Activated CD8-positive, alpha-beta memory T cell treated with anti-CD3 and anti-CD28 coated beads, Interleukin-2, amount 10 ng/mL, durations not matched to agents 7 days and 5 days (primary cell): ENCODE results near the gene GK. TPM values are rescaled to one million over a fixed set of nuclear protein-coding genes. Genes with fewer than 3 reads are reported as not detected.
A peak's percentile ranks its signal among the peaks of the same experiment; 100 is the strongest.
"Not testable (repeated sequence)": the region's sequence is repeated elsewhere in the genome, so short reads cannot be mapped to it uniquely, and the experiment has no call there.

Experiments used
- ATAC-seq: fragments of 150-1000 bp; cut with Tn5 transposase; one replicate; pipeline ENCODE4 v1.10.0; 2021; ENCODE audit warnings: moderate library complexity
- CTCF ChIA-PET: fragments of 350-600 bp; sonication (Branson Sonifier 250); formaldehyde crosslinking; loops from one replicate; lab custom pipeline; 2021; ENCODE audit warnings: antibody characterized with exemption; lab: Charles Lee
- DNase-seq: peaks from one replicate; pipeline ENCODE4 v3.0.0-alpha.2; 2020
- H3K27ac Mint-ChIP-seq: one replicate; pipeline ENCODE4 v1.8.0; 2021; ENCODE audit warnings: mild to moderate bottlenecking, mixed read lengths
- H3K27me3 Mint-ChIP-seq: one replicate; pipeline ENCODE4 v1.8.0; 2021; ENCODE audit warnings: mixed read lengths
- H3K36me3 Mint-ChIP-seq: one replicate; pipeline ENCODE4 v1.8.0; 2021; ENCODE audit warnings: mild to moderate bottlenecking, mixed read lengths
- H3K4me1 Mint-ChIP-seq: one replicate; pipeline ENCODE4 v1.8.0; 2021; ENCODE audit warnings: mixed read lengths
- H3K4me3 Mint-ChIP-seq: one replicate; pipeline ENCODE4 v1.8.0; 2021; ENCODE audit warnings: mild to moderate bottlenecking, moderate library complexity, mixed read lengths
- H3K9me3 Mint-ChIP-seq: one replicate; pipeline ENCODE4 v1.8.0; 2022; ENCODE audit warnings: low read depth, mixed read lengths
- total RNA-seq, 2 experiments: library from RNA; stranded (reverse); gene quantifications; one replicate each; pipeline ENCODE4 v1.2.3, GENCODE V29; 2021

Gene GK
- total RNA-seq, 2 experiments from 2014 or later, result 19.6 to 30.3 TPM

DNA sequence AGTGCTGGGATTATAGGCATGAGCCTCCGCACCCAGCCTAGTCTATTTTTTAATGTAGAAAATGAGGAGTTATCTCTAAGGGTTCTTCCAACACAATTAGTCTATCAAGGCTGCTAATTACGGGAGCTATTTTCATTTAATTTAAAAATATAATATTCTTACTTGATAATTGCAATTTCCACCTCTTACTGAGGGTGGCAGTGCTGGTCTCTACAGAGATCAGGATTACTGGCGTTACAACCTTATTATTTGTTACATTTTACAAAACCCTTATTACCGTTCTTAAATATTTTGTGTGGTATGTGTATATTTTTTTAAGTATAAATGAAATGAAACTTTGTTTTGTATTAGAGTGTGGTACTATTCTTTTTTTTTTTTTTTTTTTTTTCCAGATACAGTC lies 17.6 kb upstream of the GK start:
- no peaks in the 10 kb centered on the region for H3K9me3 Mint-ChIP-seq
- peaks cover under 1% of the 10 kb centered on the region for H3K4me1 Mint-ChIP-seq
- no peak overlapping the region for H3K4me3 Mint-ChIP-seq
- DNase-seq (no peak), ATAC-seq (no peak)
- H3K27me3 Mint-ChIP-seq, result no peaks in the 10 kb centered on the region
- no peak overlapping the region for H3K27ac Mint-ChIP-seq
- H3K36me3 Mint-ChIP-seq, result no peaks in the 10 kb centered on the region
- CTCF ChIA-PET, result interaction anchor here (0.7 to 1.2 kb wide), 4 partner anchors 9 to 106 kb away, joined by 3 to 5 read pairs (median 4); no protein-coding TSS in a partner anchor

DNA sequence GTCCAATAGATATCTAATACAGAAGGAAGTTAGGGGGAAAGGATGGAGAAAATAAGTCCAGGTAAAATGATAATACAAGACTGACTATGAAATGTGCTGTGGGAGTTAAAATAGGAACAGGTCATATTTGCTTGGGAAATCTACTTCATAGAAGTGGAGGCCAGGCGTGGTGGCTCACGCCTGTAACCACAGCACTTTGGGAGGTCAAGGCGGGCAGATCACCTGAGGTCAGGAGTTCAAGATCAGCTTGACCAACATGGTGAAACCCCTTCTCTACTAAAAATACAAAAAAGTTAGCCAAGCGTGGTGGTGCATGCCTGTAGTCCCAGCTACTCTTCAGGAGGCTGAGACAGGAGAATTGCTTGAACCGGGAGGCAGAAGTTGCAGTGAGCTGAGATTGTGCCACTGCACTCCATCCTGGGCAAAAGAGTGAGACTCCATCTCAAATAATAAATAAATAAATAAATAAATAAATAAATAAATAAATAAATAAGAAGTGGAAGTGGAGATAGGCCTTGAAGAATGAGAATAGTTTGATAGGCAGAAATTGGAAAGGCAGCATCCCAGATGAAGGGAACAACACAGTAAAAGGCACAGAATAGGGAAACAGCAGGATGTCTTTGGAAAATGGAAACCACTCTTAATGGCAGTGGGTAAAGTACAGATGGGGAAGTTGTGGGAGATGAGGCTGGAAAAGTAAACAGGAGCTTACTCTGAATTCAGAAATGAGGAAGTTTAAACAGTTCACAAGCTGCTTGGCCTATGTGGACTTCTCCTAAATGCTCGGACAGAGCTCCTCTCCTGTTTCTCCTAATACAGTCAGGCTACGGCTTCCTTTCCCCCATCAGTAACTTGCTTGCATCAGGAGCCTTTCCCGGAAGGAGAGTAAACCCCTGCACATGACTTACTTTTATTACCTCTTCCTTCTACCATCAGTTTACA lies 15.1 kb upstream of the GK start:
- no peak overlapping the region for H3K27ac Mint-ChIP-seq
- DNase-seq, result no peak
- H3K4me1 Mint-ChIP-seq, result peaks cover 4% of the 10 kb centered on the region
- no peaks in the 10 kb centered on the region for H3K9me3 Mint-ChIP-seq
- CTCF ChIA-PET, result no interaction called here
- no peak overlapping the region for H3K4me3 Mint-ChIP-seq
- H3K27me3 Mint-ChIP-seq, result no peaks in the 10 kb centered on the region
- H3K36me3 Mint-ChIP-seq, result no peaks in the 10 kb centered on the region
- ATAC-seq, result no peak

DNA sequence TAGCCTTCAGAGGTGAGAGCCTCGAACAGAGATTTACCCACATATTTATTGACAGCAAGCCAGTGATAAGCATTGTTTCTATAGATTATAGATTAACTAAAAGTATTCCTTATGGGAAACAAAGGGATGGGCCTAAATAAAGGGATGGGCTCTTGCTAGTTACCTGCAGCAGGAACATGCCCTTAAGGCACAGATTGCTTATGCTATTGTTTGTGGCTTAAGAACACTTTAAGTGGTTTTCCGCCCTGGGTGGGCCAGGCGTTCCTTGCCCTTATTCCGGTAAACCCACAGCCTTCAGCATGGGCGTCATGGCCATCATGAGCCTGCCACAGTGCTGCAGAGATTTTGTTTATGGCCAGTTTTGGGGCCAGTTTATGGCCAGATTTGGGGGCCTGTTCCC lies 13.5 kb upstream of the GK start:
- H3K36me3 Mint-ChIP-seq, H3K4me1 Mint-ChIP-seq, H3K27me3 Mint-ChIP-seq, ATAC-seq, H3K9me3 Mint-ChIP-seq, H3K4me3 Mint-ChIP-seq, DNase-seq, CTCF ChIA-PET, H3K27ac Mint-ChIP-seq: not testable (repeated sequence)

DNA sequence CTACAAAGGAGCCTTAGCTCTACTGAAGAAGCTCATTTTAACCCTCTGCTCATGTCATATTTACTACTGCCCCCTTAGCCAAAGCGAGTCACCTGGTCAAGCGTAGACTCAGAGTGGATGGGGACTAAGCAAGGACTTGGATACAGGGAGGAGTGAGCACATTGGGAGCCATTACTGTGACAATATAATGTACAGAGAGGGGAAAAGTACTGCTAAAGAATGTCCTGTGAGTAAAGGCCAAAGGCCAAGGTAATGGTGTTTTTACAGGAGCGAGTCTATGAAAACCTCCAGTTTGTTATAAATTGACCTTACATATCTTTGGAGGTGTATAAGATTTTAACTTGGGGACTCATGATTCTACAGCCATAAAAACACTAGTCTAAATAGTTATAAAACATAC lies 10.6 kb upstream of the GK start:
- Mint-ChIP-seq H3K4me1 (peaks cover 9% of the 10 kb centered on the region), H3K36me3 (no peaks in the 10 kb centered on the region), H3K27me3 (no peaks in the 10 kb centered on the region), H3K9me3 (no peaks in the 10 kb centered on the region), H3K27ac (no peak overlapping the region), H3K4me3 (no peak overlapping the region)
- DNase-seq (no peak), ATAC-seq (no peak)
- CTCF ChIA-PET, result no interaction called here

DNA sequence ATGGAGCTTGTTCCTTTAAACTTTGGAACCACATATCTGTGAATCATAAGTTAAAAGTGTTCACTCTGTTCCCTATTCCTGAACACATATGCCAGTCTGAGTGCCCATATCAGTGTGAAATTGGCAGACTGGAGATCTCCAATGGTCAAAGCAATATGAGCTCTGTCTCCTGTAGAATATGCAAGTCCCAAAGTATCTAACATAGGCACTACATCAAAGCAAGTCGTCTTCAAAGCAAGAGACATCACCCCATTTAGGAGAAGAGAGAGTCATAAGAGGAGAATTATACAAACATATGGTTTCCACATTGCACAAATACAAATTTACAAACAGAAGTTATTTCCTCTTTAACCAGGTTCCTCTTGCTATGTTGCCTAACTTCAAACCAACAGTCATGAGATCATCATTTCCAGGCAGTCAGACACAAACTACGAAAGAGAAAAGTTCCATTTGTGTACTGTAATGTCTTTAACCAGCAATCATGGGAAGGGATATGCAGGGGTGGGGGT lies 9.9 kb upstream of the GK start:
- no peaks in the 10 kb centered on the region for H3K27me3 Mint-ChIP-seq
- CTCF ChIA-PET, result no interaction called here
- peaks cover 9% of the 10 kb centered on the region for H3K4me1 Mint-ChIP-seq
- H3K4me3 Mint-ChIP-seq, result no peak overlapping the region
- DNase-seq (no peak), ATAC-seq (no peak)
- H3K36me3 Mint-ChIP-seq, result no peaks in the 10 kb centered on the region
- no peak overlapping the region for H3K27ac Mint-ChIP-seq
- no peaks in the 10 kb centered on the region for H3K9me3 Mint-ChIP-seq

DNA sequence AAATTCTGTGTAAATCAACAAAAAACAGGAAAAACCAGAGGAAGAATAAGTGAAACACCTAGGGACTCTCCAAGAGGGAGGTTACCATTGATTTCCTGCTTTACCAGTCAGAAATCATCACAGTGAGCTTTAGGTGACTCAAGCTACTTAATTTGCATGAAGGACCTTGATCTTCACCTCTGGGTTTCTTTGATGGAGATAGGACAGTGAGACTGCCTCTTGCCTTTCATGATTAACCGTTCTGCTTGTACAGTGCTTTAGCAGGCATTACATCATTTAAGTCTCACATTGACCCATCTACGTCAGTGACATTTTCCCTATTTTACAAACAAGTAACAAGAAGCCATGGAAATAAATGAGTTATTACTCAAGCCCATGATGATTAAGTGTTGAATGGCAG lies 3.4 kb upstream of the GK start:
- H3K4me3 Mint-ChIP-seq, result no peak overlapping the region
- no peaks in the 10 kb centered on the region for H3K9me3 Mint-ChIP-seq
- peaks cover 28% of the 10 kb centered on the region for H3K4me1 Mint-ChIP-seq
- DNase-seq (no peak), ATAC-seq (no peak)
- CTCF ChIA-PET, result interaction anchor here (0.9 kb wide), 1 partner anchor 86 kb away, joined by 3 read pairs; no protein-coding TSS in a partner anchor
- no peaks in the 10 kb centered on the region for H3K27me3 Mint-ChIP-seq
- no peaks in the 10 kb centered on the region for H3K36me3 Mint-ChIP-seq
- H3K27ac Mint-ChIP-seq, result peak overlapping the region; percentile 74

DNA sequence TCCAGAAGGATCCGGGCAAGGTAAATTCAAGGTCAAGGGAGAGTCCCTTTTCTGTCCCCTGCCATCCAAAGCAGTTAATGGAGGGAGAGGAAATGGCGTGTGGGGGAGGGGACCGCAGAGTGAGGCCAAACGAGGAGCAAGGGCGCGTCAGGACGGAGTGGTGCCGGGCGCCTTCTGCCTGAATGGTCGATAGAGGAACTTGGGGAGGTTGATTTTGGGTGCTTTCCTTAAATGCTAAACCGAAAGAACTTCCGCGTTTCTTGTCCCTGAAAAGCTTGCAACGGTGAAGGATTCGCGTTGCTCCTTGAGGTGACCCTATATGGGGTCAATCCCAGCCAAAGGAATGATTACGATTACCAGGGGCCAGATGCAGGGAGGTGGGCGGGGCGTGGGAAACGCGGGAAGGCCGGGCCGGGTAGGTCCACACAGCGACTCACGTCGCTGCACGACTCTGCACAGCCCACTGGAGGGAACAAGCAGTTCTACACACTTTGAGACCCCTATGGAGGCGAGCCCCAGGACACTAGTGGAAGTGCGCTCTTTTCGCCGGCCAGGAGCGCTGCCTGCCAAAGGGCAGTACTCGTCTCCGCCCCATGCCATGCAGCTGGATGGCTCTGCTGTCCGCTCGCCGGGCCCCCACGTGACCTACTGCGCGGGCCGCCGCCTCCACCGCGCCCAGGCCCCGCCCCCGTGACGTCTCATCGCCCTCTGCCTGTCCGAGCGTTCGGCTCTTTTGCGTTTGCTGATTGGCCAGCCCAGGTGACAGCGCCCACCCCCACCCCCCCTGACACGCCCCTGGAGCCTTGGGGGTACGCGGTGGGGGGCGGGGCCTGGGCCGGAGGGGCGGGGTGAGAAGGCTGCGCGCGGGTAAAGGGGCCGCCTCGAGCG lies 452 bp upstream of the GK start:
- peak; percentile 94 for DNase-seq
- peak; percentile 88 for ATAC-seq
- Mint-ChIP-seq H3K36me3 (peaks cover 2% of the 10 kb centered on the region), H3K27me3 (no peaks in the 10 kb centered on the region), H3K9me3 (no peaks in the 10 kb centered on the region), H3K4me1 (peaks cover 49% of the 10 kb centered on the region), H3K27ac (peak overlapping the region; percentile 93), H3K4me3 (peak overlapping the region; percentile 83)
- CTCF ChIA-PET, result no interaction called here

DNA sequence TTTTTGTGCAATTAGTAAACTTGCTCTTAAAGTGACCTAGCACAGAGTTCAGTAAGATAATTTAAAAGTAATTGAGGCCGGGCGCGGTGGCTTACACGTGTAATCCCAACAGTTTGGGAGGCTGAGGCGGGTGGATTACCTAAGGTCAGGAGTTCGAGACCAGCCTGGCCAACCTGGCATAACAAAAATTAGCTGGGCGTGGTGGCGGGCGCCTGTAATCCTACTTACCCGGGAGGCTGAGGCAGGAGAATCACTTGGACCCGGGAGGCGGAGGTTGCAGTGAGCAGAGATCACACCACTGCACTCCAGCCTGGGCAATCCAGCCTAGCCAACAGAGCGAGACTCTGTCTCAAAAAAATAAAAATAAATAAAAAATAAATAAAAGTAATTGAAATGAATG lies 1.2 kb downstream of the GK start:
- CTCF ChIA-PET, ATAC-seq, H3K36me3 Mint-ChIP-seq, H3K27me3 Mint-ChIP-seq, H3K9me3 Mint-ChIP-seq, DNase-seq: not testable (repeated sequence)
- peaks cover 58% of the 10 kb centered on the region for H3K4me1 Mint-ChIP-seq
- peak overlapping the region; percentile 83 for H3K27ac Mint-ChIP-seq
- peak overlapping the region; percentile 83 for H3K4me3 Mint-ChIP-seq

DNA sequence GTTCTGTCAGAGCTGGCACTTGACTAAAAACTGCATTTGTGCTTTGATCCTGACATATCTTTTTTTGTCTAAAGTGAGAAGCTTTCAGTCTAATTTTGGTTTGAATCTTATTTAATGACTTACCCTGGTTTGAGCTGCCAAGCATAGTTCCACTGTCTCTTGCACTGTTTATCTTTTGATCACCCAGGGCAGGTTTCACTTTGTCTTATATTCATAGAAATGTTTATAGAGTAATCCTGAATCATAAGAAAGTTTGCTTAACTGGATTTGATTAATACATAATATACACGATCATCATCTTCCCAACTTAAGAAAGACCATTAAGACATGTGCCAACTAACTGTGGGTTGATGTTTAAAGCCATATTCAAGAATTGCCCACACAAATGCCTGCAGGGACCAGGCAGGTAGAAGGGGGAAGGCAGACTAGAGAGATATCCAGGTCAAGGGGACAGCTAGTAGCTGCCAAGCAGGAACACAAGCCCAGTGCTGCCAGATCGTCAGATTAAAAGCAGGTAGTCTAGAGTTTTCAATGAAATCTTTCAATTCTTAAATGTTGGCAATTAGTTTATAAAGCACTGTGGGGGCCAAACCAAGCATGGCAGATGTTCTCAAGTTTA lies 1.9 kb downstream of the GK start:
- peaks cover 53% of the 10 kb centered on the region for H3K4me1 Mint-ChIP-seq
- no peak for DNase-seq
- peak overlapping the region; percentile 16 for H3K4me3 Mint-ChIP-seq
- CTCF ChIA-PET, result no interaction called here
- no peaks in the 10 kb centered on the region for H3K27me3 Mint-ChIP-seq
- H3K27ac Mint-ChIP-seq, result no peak overlapping the region
- H3K36me3 Mint-ChIP-seq, result peaks cover 10% of the 10 kb centered on the region
- H3K9me3 Mint-ChIP-seq, result no peaks in the 10 kb centered on the region
- no peak for ATAC-seq

DNA sequence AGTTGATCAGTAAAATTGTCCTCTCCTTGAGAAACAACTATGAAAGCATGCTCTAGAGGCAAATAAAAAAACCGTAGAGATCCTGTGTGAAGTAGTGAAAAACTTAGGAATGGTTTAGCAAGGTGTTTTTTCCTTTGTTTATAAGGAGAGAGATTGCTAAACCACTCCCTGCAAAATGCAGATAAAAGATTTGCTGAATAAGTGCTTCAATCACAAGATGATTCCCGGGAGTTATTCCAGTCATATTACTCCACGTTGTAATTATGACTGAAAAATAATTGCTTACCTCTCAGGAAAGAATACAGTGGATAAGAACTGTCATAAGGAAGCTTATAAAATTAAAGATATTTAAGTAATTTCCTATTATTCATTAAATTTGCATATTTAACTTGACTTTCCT lies 2.8 kb downstream of the GK start:
- CTCF ChIA-PET, result no interaction called here
- H3K27me3 Mint-ChIP-seq, result no peaks in the 10 kb centered on the region
- no peaks in the 10 kb centered on the region for H3K9me3 Mint-ChIP-seq
- no peak overlapping the region for H3K27ac Mint-ChIP-seq
- no peak overlapping the region for H3K4me3 Mint-ChIP-seq
- ATAC-seq, result no peak
- peaks cover 49% of the 10 kb centered on the region for H3K4me1 Mint-ChIP-seq
- DNase-seq, result no peak
- H3K36me3 Mint-ChIP-seq, result peaks cover 11% of the 10 kb centered on the region

DNA sequence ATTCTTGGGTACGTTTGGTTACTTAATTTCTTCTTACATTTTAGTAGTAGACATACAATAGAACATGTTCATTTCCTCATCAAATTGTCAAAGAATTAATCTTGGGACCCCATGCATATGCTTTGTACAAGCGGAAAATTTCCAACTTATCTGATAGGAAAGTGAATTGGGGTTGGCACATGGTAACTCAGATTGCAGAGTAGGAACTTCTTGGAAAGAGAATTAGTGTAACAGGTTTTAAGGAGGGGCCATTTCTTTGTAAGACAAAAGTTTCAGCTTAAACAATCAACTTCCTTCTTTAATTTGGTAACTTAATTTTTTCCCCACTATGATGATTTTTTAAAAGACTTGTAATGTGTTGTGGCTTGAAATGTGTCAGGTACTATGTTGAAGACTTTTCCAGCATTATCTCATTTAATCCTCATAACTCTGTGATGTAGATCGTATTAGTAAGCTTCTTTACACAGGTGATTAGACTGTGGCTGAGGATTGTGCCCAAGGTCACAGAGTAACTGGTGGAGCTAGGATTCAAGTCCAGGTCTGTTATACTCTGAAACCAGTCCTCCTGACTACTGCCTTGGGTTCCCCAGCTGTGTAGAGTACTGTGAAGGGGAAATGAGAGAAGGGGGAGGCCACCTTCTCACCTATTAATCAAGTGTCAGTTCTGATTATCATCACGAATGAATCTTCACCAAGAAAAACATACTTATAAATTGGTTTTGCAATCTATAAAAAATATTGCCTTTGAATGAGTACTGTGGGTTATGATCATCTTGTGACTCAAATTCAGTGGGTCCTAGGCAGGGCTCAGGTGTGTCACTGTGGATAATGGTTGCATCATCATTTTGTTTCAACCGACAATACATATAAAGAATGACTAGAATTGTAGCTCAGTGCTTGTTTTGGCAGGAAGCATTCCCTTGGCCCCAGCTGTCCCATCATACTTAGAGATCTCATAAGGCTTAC lies 4.3 kb downstream of the GK start:
- CTCF ChIA-PET, result interaction anchor here (0.6 kb wide), 1 partner anchor 21 kb away, joined by 3 read pairs; no protein-coding TSS in a partner anchor
- H3K4me1 Mint-ChIP-seq, result peaks cover 43% of the 10 kb centered on the region
- ATAC-seq, result no peak

DNA sequence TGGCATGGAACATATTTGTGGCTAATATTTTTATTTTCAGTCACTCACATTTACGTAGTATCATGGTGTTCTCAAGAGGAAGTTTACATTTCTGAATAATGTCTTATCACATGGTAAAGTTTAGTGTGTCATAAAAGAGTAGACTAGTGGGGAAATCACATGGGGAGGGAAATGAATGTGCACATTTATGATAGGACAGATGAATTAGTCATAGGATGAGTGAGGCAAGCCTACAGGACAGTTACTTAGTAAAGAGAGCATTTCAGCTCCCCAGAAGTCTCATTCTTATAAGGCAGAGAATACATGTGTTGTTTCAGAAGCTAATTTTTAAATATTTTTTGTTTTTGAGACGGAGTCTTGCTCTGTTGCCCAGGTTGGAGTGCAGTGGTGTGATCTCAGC lies 6.2 kb downstream of the GK start:
- no peaks in the 10 kb centered on the region for H3K27me3 Mint-ChIP-seq
- peaks cover 14% of the 10 kb centered on the region for H3K36me3 Mint-ChIP-seq
- no peak overlapping the region for H3K4me3 Mint-ChIP-seq
- no peaks in the 10 kb centered on the region for H3K9me3 Mint-ChIP-seq
- ATAC-seq (peak; percentile 83), DNase-seq (no peak)
- peaks cover 38% of the 10 kb centered on the region for H3K4me1 Mint-ChIP-seq
- peak overlapping the region; percentile 77 for H3K27ac Mint-ChIP-seq
- CTCF ChIA-PET, result interaction anchor here (0.9 kb wide), 1 partner anchor 12 kb away, joined by 3 read pairs; no protein-coding TSS in a partner anchor

More for the DNA sequence above, 4.3 kb downstream of the GK start:
- no peak for DNase-seq
- Mint-ChIP-seq H3K27ac (peak overlapping the region; percentile 71), H3K4me3 (no peak overlapping the region), H3K36me3 (peaks cover 14% of the 10 kb centered on the region), H3K9me3 (no peaks in the 10 kb centered on the region), H3K27me3 (no peaks in the 10 kb centered on the region)
